Suprapubic skin (tissue), 4 donors: Measurements from ENCODE around the gene CDKL1. TPM values are rescaled to one million over a fixed set of nuclear protein-coding genes. Genes with fewer than 3 reads are reported as not detected.

Source experiments
- DNase-seq, 2 donors: peaks; one replicate each; pipeline ENCODE4 v3.0.0-alpha.2; 2019; ENCODE audit warnings: low spot score in 2 of 2
- H3K27ac ChIP-seq: fragments of 200-600 bp; sonication (generic); one replicate; pipeline ENCODE4 v1.5.1; 2019
- H3K27me3 ChIP-seq: fragments of 200-600 bp; sonication (generic); one replicate; pipeline ENCODE4 v1.5.1; 2019
- H3K36me3 ChIP-seq: fragments of 200-600 bp; sonication (generic); one replicate; pipeline ENCODE4 v1.5.1; 2019
- H3K4me1 ChIP-seq: fragments of 200-600 bp; sonication (generic); one replicate; pipeline ENCODE4 v1.5.1; 2019
- H3K4me3 ChIP-seq: fragments of 200-600 bp; sonication (generic); one replicate; pipeline ENCODE4 v1.5.1; 2019; ENCODE audit warnings: mild to moderate bottlenecking
- H3K9me3 ChIP-seq: fragments of 200-600 bp; sonication (generic); one replicate; pipeline ENCODE4 v1.5.1; 2019
- EP300 ChIP-seq: sonication (generic); formaldehyde crosslinking; IDR thresholded peaks from one replicate; pipeline ENCODE4 v1.6.1; 2017; ENCODE audit warnings: antibody characterized with exemption
- POLR2A ChIP-seq, 2 donors: fragments of 450-650 bp; IDR thresholded peaks; one replicate each; pipeline ENCODE4 v1.6.1; 2017; ENCODE audit warnings: antibody characterized with exemption in 2 of 2, mild to moderate bottlenecking in 2 of 2, moderate library complexity in 2 of 2
- POLR2AphosphoS5 ChIP-seq, 3 donors: sonication (generic); formaldehyde crosslinking; IDR thresholded peaks; one replicate each; pipeline ENCODE4 v1.6.1; 2017; ENCODE audit warnings: antibody characterized with exemption in 3 of 3
- WGBS: methylation state at CpG from one replicate; pipeline ENCODE4 v1.1.5; 2018; 5-methylcytosine and 5-hydroxymethylcytosine counted together
- total RNA-seq, 4 donors: library from RNA; depleted of rRNA; stranded (reverse); fragments of >200 nt; gene quantifications; one replicate each; pipeline ENCODE4 v1.1.0, GENCODE V29; 2016
- TF ChIP-seq, protein P1 (sequence below), 2 donors: fragments of 200-600 bp in 1 of 2; fragments of 450-650 bp in 1 of 2; sonication (generic) in 1 of 2; IDR thresholded peaks; one replicate each; pipeline ENCODE4 v1.5.1; 2016 to 2019; ENCODE audit warnings: antibody characterized with exemption in 2 of 2, mild to moderate bottlenecking in 1 of 2, moderate library complexity in 1 of 2

Gene CDKL1
- total RNA-seq, 4 donors from 2014 or later: 2.4 to 11.9 (median 5.2) TPM

DNA sequence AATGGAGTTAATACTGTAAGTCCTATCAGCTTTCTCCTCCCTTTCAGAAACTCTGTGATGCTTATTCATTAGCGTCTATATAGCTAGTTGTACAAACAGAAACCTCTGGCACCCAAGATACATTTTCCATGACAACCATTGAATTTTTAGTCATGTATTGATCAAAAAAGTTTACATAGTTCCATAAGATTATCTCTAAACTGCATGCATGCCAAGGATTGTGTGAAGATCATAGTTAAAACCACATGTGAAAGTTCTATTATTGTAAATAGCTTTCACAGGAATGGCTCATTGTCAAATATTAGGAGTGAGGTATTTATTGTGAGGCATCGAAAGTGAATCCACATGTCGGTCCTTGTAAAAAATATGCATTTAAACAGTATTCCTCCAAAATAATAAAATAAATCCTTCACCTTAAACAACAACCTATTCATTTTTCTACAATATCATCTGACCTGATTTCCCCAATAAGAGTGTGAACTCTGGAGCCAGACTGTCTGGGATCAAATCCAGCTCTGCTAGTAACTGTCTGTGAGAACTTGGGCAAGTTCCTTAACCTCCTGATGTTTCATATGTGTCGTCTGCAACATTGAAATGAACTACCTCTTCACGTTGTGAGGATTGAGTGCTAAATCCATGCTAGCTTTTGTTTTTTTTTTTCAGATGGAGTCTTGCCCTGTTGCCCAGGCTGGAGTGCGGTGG lies 10.6 kb upstream of the CDKL1 start:
- Histone ChIP-seq H3K27ac (no peak overlapping the region), H3K4me3 (no peak overlapping the region), H3K9me3 (no peaks in the 10 kb centered on the region), H3K4me1 (peaks cover 3% of the 10 kb centered on the region), H3K27me3 (no peaks in the 10 kb centered on the region), H3K36me3 (no peaks in the 10 kb centered on the region)
- 63% methylated on average over 6 of the region's 6 CpGs for WGBS
- no peak for TF ChIP-seq POLR2AphosphoS5 (IDR thresholded peaks at IDR 0.05)
- TF ChIP-seq EP300: no peak
- TF ChIP-seq, protein P1, sequence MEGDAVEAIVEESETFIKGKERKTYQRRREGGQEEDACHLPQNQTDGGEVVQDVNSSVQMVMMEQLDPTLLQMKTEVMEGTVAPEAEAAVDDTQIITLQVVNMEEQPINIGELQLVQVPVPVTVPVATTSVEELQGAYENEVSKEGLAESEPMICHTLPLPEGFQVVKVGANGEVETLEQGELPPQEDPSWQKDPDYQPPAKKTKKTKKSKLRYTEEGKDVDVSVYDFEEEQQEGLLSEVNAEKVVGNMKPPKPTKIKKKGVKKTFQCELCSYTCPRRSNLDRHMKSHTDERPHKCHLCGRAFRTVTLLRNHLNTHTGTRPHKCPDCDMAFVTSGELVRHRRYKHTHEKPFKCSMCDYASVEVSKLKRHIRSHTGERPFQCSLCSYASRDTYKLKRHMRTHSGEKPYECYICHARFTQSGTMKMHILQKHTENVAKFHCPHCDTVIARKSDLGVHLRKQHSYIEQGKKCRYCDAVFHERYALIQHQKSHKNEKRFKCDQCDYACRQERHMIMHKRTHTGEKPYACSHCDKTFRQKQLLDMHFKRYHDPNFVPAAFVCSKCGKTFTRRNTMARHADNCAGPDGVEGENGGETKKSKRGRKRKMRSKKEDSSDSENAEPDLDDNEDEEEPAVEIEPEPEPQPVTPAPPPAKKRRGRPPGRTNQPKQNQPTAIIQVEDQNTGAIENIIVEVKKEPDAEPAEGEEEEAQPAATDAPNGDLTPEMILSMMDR (IDR thresholded peaks at IDR 0.05): no peak
- TF ChIP-seq POLR2A (IDR thresholded peaks at IDR 0.05): no peak
- no peak for DNase-seq

DNA sequence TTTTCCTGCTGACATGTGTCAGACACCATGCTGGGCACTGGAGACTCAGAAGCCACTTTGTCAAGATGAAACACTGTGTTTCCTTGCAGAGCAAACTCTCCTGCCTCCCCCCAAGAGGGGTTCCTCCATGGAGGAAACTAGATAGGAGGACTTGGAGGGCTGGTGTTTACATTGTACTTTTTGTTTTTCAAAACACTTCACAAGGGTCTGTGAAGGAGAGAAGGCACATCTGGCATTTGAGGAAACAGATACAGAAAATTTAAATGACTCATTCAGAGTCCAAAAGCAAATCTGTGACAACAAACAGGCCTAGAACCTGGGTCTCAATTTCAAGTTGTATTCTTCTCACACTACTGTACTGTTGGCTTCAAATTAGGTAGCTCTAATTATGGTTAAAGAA lies 6.7 kb upstream of the CDKL1 start:
- H3K4me1 ChIP-seq: peaks cover 8% of the 10 kb centered on the region
- H3K36me3 ChIP-seq: no peaks in the 10 kb centered on the region
- H3K4me3 ChIP-seq: no peak overlapping the region
- TF ChIP-seq, protein P1 (IDR thresholded peaks at IDR 0.05): no peak
- TF ChIP-seq POLR2AphosphoS5 (IDR thresholded peaks at IDR 0.05): no peak
- TF ChIP-seq EP300: no peak
- no peak for TF ChIP-seq POLR2A (IDR thresholded peaks at IDR 0.05)
- H3K9me3 ChIP-seq: no peaks in the 10 kb centered on the region
- no peak overlapping the region for H3K27ac ChIP-seq
- H3K27me3 ChIP-seq: no peaks in the 10 kb centered on the region
- DNase-seq: no peak

- Histone ChIP-seq H3K27me3 (no peaks in the 10 kb centered on the region), H3K4me3 (no peak overlapping the region), H3K9me3 (no peaks in the 10 kb centered on the region), H3K4me1 (peaks cover 8% of the 10 kb centered on the region), H3K36me3 (no peaks in the 10 kb centered on the region), H3K27ac (no peak overlapping the region)
- no peak for DNase-seq
- TF ChIP-seq, protein P1 (IDR thresholded peaks at IDR 0.05): no peak
- no peak for TF ChIP-seq POLR2A (IDR thresholded peaks at IDR 0.05)
- TF ChIP-seq EP300: no peak
- no peak for TF ChIP-seq POLR2AphosphoS5 (IDR thresholded peaks at IDR 0.05)
- 63% methylated on average over 1 of the region's 1 CpG for WGBS
These were observed 6.3 kb upstream of the CDKL1 start for GRCh38 chr14:50402965-50403364.

DNA sequence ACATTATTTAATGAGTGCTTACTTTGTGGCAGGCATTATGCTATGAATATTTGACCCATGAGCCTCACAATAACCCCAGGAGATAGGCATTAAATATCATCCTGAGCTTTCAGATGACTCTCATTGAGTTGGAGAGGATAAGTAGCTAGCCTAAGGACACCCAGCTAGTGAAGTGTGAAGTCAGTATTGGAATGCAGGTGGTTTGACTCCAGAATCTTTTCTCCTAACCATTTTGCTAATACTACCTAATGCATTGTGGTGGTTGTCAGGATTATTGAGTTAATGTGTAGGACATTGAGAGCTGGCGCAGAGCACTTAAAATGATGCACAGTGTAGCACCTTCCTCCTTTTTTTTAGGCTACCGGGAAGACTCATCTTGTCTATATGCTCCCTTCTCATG lies 3.8 kb upstream of the CDKL1 start:
- H3K9me3 ChIP-seq: no peaks in the 10 kb centered on the region
- no peaks in the 10 kb centered on the region for H3K27me3 ChIP-seq
- no peak for DNase-seq
- no peak overlapping the region for H3K4me3 ChIP-seq
- no peak overlapping the region for H3K27ac ChIP-seq
- peaks cover 24% of the 10 kb centered on the region for H3K4me1 ChIP-seq
- H3K36me3 ChIP-seq: no peaks in the 10 kb centered on the region
- TF ChIP-seq POLR2AphosphoS5 (IDR thresholded peaks at IDR 0.05) (no peak), EP300 (no peak), POLR2A (IDR thresholded peaks at IDR 0.05) (no peak)
- TF ChIP-seq, protein P1 (IDR thresholded peaks at IDR 0.05): no peak
- 94% methylated on average over 2 of the region's 2 CpGs for WGBS

- TF ChIP-seq EP300 (no peak), POLR2AphosphoS5 (IDR thresholded peaks at IDR 0.05) (no peak), POLR2A (IDR thresholded peaks at IDR 0.05) (no peak)
- TF ChIP-seq, protein P1 (IDR thresholded peaks at IDR 0.05): no peak
- Histone ChIP-seq H3K27me3 (no peaks in the 10 kb centered on the region), H3K9me3 (no peaks in the 10 kb centered on the region), H3K4me3 (no peak overlapping the region), H3K36me3 (no peaks in the 10 kb centered on the region), H3K4me1 (peaks cover 24% of the 10 kb centered on the region), H3K27ac (no peak overlapping the region)
- no peak for DNase-seq
- WGBS: 39% methylated on average over 6 of the region's 6 CpGs
These were observed 2.8 kb upstream of the CDKL1 start for GRCh38 chr14:50399251-50400032.
